Measurements from ENCODE around the gene GABRB1.

GRCh38 chr4:47210828-47211227 is 179.5 kb downstream of the GABRB1 start:
- TF ChIP-seq CTCF (IDR thresholded peaks at IDR 0.05; ENCODE audit: extremely low read depth in 1 of 2, insufficient read depth in 1 of 2, low read depth in 1 of 2, low read length in 2 of 2) (no peak), EZH2 (IDR thresholded peaks at IDR 0.05; ENCODE audit: borderline replicate concordance, low read depth, low read length, severe bottlenecking) (no peak)

Measured in endothelial cell of umbilical vein (primary cell).